HK-2 (cell line): ENCODE results near the gene DAAM1.

Experiments
- DNase-seq: peaks from one replicate; pipeline ENCODE4 v3.0.0-alpha.2; 2018; ENCODE audit not compliant: unreplicated experiment

The DAAM1 gene

DNA sequence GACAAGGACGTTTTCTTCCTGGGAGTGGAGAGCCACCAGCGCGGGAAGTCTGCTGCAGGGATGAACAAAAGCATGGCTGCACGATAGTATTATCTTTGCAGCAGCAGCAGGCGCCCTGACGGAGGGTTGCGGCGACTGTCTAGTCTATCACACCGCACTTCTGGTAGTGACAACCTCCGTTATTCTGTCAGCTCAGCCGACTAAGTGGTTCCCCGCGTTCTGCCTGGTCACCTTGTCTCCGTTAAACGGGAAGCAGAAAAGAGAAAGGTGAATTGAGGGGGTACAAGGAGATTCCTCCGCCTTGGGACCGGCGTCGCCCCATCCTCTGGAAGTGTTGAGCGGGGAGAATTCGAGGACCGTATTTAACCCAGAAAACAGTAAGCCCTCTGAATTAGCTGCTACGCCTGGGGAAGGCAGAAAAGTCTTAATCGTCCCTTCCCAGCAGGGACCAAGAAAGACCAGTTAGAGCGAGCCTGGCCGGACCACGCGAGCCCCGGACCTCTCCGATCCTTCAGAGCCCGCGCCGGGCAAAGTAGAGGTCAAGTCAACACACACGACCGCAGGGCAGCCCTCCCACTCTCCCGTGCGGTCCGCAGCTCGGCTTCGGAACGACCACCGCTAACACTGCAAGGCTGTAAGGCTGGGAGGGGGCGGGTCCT is 536 bp upstream of the DAAM1 start:
- peak; percentile 34 for DNase-seq

DNA sequence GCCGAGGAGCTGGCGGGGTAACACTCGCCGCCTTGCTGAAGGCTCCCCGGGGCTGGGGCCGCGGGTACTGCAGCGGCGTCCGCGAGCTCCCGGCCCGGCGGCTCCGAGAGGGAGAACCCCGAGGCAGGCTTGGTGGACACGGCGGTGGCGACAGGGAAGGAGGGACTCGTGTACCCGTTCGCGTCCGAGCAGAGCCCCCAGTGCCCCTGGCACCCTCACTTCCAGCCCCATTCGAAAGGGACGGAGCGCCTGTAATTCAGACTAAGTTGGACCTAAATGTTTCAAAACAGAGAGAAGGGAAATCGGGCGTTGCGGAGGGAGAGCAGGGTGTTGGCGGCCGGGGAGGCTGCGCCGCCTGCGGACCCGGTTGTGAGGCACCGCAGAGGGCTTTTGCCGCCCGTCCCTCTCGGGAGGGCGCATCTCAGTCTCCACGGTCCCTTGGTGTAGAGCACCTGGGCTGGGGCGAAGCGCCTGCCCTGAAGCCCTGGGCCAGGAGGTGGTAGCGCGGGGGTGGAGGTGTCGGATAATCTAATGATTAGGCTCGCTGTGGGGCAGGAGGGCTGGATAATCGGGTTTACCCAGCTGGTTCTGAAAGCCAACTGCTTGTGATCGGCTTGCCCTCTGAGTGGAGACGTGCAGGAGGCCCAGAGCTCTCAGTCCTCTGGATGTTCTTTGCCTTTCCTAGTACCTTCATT is 771 bp downstream of the DAAM1 start:
- no peak for DNase-seq

DNA sequence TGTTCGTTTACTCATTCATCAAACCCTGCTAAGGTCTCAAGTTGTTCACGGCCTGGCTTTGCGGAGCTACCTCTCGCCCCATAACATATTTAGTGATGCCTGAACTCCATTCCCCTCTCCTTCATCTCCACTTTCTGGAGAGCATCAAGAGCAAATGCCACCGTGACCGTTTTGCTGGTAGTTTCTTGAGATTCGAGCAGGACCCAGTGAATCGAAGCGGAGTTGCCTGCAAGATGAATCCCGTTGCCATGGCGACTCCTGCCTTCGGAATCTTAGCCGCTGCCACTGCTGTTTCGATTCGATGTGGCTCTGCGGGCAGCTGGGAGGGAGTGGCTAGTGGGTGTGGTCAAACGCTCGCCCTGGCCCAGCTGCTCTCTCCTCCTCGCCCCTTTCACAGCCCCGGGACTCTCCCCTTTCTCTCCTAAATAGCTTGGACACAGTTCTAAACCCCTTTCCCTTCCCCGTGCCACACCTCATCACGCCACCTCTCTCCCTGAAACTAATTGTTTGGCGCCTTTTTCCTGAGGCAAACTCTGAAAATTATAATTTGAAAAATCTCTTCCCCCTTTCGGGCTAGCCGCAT is 1.4 kb downstream of the DAAM1 start:
- peak; percentile 82 for DNase-seq

DNA sequence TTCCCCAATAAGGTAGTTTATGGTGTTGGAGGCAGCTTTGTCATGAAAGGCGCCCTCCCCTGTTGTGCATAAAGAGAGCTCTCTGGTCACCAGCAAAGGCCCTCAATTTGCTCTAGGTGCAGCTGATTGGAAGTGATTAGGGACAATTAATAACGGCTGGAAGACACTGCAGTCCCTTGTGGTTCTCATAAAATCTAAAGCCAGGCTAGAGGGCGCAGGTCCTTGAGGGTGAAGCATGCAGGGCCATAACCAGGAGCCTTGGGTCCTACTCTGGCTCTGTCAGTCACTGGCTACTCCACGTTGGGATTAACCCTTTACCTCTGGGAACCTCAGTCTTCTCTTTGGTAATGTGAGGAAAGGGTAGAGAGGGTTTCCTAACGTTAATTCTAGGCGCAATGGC is 1.9 kb downstream of the DAAM1 start:
- no peak for DNase-seq

DNA sequence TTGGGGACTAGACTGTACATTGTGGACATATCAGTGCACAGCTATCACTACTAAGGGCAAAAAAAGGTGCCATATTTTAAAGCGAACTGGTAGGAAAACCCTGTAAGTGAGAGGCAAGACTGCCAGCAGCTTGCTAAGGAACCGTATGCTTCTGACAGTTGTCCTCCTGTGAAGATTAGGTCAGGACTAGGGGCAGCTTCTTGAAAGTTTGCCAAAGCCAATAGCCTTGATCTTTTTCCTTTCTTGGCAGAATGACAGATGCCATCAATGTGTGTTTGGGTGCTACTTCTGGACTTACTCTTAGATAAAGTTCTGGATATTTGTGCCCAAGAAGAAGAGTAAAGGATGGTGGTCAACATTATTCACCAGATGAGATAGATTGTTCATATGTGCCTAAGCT is 7.4 kb downstream of the DAAM1 start:
- no peak for DNase-seq

DNA sequence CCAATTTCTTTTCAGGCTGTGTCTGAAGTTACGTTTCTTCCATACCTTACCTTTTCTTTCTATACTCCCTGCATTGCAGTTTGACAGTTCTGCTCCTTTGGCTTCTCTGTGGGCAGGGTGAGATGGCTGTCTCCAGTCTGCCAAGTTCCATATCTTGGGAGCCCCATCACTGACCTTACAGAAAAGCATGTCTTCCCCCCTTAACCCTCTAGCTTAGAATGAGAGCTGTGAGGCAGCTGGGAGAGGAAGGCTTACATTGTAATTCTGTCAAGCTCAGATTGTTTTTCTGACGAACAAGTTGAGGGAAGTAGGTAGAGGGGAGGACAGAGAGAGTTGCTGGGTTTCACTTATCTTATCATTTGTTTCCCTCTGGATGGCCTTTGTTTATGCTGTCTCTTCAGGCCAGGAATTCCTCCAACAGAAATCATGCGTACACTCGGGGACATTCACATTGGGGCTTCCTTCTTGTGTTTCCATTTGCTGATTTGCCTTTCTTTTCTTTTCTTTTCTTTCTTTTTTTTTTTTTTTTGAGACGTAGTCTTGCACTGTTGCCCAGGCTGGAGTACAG is 9.3 kb downstream of the DAAM1 start:
- no peak for DNase-seq

DNA sequence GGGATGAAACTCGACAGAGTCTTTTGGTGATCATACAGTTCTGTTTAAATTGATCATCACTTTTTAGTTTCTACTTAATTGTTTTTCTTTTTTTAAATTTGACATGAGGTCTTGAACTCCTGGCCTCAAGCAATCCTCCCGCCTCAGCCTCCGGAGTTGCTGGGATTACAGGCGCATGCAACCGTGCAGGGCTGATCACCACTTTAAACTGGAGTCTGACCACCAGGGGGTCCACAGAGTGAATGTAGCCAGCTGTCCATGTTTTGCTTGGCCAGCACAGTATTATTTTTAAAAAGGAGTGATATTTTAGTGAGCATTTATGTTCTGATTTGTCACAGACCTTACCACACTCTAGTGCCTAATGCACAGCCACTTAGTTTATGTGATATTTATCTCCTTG is 10.7 kb downstream of the DAAM1 start:
- no peak for DNase-seq

DNA sequence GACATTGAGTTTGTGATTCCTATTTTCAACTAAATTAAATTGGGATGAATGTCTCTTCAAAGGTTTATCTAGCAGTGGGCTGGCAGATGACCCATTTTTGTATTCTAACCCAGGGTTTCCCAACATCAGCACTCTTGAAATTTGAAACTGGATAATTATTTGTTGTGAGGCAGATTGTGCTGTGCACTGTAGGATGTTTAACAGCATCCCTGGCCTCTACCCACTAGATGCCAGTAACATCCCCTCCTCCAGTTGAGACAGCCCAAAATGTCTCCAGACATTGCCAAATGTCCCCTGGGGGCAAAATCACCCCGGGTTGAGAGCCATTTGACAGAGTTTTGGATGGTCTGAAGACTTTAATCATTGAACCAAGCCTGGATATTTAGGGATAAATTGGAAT is 11.1 kb downstream of the DAAM1 start:
- DNase-seq: no peak

DNA sequence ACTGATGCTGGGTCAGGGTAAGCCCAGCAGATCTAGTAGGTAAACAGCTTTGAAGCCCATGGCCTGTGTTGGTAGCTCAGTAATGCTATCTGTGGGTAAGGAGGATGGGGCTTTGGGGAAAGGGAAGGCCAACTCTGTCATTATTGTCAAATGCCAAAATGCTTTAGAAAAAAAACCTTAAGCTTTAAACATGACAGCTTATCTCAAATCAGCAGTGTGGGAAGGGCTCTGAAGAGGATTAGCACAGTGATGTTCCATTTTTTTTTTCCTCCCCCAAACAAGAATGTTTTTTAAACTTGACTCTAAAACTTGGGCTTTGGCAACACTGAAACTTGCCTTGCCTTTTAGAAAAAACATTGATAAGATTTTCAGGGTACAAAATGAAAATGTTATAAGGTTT is 11.7 kb downstream of the DAAM1 start:
- DNase-seq: no peak

DNA sequence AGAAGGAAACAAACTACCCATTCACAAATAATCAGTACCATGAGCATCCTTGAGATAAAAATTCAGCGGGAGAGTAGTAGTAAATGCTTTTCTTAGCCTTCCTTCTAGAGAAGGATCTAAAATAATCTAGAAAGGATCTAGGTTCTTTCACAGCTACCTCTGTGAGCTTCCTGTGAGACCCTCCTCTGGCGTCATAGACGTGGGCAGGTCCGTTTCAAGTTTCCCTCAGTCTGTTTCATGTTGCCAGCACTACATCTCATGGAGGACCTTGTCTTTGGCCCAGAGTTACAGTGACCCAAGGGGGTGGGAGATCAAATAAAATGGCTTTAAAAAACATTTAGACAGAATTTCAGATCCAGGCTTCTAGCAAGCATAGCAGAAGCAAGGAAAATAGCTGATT is 13.6 kb downstream of the DAAM1 start:
- no peak for DNase-seq

DNA sequence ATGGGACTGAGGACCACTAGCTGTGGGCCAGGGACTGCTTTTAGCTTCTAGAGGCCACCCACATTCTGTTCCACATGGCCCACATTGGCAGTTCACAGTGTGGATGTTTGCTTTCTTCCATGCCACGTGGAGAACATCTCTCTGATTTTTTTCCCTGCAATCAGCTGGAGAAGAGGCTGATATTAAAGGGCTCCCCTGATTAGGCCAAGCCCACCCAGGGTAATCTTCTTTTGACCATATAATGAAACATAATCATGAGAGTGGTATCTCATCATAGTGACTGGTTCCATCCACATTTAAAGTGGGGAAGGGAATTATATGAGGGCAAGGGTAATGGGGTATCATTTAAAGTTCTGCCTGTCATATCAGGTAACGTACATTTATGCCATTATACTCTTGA is 15.8 kb downstream of the DAAM1 start:
- DNase-seq: no peak

DNA sequence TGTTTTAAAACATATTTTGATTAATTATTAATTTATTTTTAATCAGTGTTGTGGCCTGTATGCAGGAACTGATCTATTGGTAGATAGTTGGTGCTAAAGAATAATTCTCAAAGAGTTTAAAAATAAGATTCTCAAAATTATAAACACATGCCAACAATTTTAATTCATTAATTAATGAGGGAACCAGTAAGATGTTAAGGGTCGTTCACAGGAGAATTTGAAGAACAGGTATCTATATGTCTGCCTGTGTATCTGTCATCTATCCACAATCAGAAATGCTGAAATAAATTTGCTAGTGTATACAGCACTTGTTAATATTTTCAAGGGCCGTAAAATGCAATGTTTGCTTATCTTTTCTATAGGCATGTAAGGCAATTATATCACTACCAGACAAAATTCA is 18.4 kb downstream of the DAAM1 start:
- DNase-seq: no peak

DNA sequence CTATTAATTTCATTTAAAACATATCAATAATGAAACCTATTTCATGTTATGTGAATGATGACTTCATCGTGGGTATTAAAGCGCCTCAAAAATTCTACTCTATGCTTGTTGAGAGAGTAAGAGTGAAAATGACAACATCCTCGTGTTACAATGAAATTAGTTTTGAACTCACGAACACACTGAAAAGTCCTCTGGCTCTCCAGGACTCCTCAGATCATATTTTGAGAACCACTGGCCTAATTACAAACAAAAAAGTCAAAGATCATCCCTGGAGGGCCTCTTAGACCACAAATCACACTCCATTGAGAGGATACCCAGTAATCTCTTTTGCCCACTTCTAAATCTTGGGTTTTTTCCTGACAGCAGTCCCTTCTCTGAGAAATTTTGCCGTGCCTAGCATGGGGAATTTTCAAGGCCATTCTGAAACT is 19.1 kb downstream of the DAAM1 start:
- DNase-seq: no peak

DNA sequence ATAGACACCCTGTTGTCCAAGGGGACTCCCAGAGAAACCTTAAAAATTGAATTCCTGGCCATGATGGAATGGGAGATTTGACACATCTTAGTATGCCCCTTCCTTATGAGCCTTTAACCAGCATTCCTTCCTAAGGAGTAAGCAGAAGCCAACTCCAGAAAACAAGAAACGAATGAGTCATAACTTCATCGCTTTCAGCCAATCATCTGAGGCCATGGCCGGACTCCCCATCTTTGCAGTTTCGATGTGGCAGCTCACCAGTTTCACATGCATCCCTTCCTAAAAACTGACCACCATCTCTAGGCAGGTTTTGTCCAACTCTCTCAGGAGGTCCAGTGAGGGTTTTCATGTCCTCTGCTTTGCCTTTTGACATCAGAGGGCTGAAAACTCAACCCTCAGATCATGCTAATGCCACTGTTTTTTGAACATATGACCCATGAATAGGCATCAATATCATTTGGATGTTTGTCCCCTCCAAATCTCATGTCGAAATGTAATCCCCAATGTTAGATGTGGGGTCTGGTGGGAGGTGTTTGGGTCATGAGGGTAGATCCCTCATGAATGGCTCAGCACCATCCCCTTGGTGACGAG is 19.9 kb downstream of the DAAM1 start:
- no peak for DNase-seq

DNA sequence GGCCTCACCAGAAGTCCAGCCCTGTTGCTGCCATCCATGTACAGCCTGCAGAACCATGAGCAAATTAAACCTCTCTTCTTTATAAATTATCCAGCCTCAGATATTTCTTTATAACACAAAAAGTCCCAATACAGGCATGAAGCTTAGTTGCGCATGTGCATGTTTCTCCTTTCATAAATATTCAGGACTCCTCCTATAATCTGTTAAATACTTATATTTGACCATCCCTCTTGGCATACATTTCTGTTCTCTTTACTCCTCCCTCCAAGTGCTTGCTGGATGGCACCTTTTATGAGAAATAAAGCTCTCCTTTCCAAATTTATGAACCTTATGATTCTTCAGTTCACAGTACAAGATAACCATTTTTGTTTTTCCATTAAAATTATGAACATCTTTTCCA is 20.5 kb downstream of the DAAM1 start:
- no peak for DNase-seq

DNA sequence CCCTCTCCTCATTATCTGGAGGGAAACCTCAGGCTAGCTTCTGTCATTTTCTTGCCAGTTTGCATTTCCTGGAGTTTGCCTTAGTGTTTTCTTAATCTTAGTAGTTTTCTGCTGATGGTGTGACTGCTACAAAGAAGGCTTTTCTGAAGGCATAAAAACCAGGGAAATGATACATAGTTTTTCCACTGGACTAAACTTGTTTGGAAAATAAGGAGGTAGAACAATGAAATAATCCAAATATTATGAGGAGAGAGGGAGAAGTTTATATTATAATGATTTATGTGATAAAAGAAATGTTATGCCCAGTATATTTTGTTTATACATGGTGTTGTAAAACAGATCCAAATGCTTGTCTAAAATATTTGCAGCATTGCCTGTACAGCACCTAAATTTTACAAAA is 22.2 kb downstream of the DAAM1 start:
- no peak for DNase-seq

DNA sequence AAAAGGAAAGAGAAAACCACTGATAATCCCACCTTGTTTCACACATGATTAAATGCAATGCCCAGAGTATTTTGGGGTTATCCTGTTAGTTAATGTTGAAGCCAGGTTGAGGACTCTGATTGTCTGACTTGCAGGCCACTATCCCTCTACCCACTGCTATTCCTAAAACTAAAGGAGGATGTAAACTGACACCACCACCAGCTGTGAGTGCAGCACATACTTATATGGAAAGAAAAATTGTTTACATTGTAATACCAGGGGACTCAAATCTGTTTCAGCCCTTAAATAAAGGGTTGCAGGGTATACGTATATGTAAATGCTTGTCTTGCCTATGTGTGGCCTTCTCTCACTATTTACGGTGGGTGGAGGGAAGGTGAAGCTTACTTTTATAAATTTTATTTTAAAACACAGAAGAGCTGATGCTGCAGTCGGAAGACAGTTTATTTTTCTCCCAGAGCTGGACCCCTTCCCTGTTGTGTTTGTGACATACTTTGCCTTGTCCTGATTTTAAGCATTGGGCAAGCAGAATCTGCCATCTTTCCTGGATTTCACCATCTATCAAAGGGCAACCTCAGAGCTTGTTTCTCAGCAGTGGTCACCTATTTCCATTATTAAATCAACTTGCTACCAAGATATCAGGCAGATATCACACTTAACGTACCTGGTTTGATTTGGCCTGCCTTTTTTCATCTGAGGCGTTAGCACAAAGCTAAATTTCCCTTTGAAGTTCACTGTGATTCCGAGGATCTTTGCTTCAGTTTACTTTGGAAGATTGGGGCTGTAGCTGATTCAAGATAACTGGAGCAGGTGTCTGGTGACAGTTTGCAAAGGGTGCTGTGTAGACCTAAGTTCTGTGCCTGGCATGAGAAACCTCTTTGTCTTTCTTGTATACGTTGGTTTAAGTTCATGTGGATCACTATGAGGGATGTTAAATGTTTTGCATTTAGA is 25.2 kb downstream of the DAAM1 start:
- no peak for DNase-seq

DNA sequence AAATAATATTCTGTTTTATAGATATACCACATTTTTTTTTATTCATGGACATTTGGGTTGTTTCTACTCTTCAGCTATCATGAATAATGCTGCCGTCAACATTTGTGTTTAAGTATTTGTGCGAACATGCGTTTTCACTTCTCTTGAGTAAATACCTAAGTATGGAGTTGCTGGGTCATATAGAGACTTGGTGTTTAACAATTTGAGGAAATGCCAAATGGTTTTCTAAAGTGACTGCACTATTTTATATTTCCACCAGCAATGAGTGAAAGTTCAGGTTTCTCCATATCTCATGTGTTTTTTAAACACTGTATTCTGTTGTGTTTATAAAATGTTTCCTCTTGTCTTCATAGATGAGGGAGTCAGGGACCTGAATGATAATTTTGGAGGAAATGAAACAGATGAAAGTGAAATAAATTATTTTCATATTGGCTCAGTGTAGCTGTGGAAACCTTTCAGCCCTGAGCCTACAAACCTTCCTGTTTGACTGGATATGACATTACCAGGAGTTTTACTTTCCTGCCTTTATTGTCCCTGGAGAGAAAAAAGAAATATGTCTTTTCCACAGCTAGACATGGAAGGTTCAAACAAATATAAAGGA is 26.3 kb downstream of the DAAM1 start:
- DNase-seq: no peak

DNA sequence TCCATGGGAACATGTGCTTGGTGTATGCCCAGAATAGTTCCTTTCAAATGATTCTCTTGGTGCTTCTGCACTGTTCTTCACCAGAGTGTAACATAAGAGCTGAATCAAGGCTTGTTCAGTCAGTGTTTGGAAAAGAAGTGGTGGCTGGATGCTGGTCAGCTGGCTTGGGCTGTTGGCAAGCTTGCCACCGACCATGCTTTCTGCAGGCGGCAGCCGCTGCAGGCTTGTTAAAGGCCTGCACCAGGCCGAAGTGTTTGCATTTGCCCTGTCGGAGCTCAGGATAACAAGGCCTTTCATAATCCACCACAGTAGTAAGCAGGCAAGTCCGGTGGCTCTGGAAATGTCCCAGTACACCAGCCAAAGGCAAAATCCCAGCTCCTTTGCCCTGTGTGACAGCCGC is 26.9 kb downstream of the DAAM1 start:
- no peak for DNase-seq

DNA sequence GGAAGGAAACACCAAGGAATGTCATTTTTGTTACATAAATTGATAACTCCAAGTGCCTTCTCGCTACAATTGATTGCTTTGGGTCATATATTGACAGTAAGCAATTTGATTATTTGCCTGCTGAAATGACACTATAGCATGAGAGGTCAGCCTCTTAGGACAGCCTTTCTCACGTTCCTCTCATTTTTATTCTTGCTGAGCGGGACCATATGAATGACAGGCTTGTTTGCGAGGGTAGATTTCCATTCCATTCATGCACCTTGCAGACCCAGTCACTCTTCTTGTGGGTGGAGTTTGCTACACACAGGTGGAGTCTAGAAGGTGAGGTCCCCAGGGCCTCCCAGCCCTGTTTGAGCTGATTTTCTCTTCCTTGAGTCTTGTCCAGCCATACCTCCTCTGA is 27.3 kb downstream of the DAAM1 start:
- no peak for DNase-seq

DNA sequence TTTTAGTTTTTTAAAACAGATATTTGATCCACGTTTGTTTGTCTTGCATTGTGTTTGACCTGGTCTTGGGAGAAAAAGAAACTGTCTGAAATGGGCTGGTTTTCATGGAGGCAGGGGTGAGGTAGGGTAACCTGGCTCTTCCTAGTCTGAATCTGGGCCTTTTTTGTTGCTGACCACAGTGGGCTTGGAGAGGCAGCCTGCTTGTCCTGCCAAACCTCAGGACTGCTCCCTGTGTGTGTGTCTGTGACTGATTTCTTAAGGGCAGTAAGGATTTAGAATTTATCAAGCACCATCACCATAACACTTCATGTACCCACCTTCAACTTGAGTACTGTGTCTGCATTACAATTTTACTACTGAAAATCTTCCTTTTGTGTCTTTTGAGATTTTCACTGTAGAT is 28.5 kb downstream of the DAAM1 start:
- no peak for DNase-seq
